Endothelial cell (in vitro differentiated cells): ENCODE results near the gene ERAS. TPM values are rescaled to one million over a fixed set of nuclear protein-coding genes. Genes with fewer than 3 reads are reported as not detected.

Experiments
- DNase-seq: peaks from one replicate; pipeline ENCODE4 v3.0.0; 2021; ENCODE audit warnings: low spot score
- H3K27ac Mint-ChIP-seq: one replicate; pipeline ENCODE4 v1.8.0; 2021; ENCODE audit warnings: mixed read lengths, inconsistent platforms; ENCODE audit not compliant: unreplicated experiment
- H3K27me3 Mint-ChIP-seq: one replicate; pipeline ENCODE4 v1.8.0; 2021; ENCODE audit warnings: mild to moderate bottlenecking, moderate library complexity, mixed read lengths, inconsistent platforms; ENCODE audit not compliant: unreplicated experiment
- H3K36me3 Mint-ChIP-seq: one replicate; pipeline ENCODE4 v1.8.0; 2021; ENCODE audit warnings: mild to moderate bottlenecking, low read depth, mixed read lengths, inconsistent platforms; ENCODE audit not compliant: unreplicated experiment
- H3K4me1 Mint-ChIP-seq: one replicate; pipeline ENCODE4 v1.8.0; 2021; ENCODE audit warnings: mild to moderate bottlenecking, mixed read lengths, inconsistent platforms; ENCODE audit not compliant: unreplicated experiment
- H3K4me3 Mint-ChIP-seq: one replicate; pipeline ENCODE4 v1.8.0; 2021; ENCODE audit warnings: mild to moderate bottlenecking, mixed read lengths, inconsistent platforms; ENCODE audit not compliant: unreplicated experiment
- H3K9me3 Mint-ChIP-seq: one replicate; pipeline ENCODE4 v1.8.0; 2021; ENCODE audit warnings: mixed read lengths, inconsistent platforms; ENCODE audit not compliant: unreplicated experiment
- total RNA-seq: library from RNA; stranded (reverse); fragmentation: NEBNext Ultra II Directional; extraction: Animal tissue kit (Norgen Biotek cat#: 25700); gene quantifications from one replicate; pipeline ENCODE4 v1.2.1, GENCODE V29; 2021; ENCODE audit not compliant: unreplicated experiment
- TF ChIP-seq, protein P1 (sequence below): fragments of 200-600 bp; sonication (generic); IDR thresholded peaks from one replicate; pipeline ENCODE4 v1.5.0; 2021; ENCODE audit warnings: antibody characterized with exemption; ENCODE audit not compliant: unreplicated experiment

The ERAS gene
- total RNA-seq, 1 donor from 2014 or later: not detected

GRCh38 chrX:48823053-48823452, 3.3 kb upstream of the ERAS start:
- DNase-seq: no peak
- no peak overlapping the region for H3K4me3 Mint-ChIP-seq
- TF ChIP-seq, protein P1, sequence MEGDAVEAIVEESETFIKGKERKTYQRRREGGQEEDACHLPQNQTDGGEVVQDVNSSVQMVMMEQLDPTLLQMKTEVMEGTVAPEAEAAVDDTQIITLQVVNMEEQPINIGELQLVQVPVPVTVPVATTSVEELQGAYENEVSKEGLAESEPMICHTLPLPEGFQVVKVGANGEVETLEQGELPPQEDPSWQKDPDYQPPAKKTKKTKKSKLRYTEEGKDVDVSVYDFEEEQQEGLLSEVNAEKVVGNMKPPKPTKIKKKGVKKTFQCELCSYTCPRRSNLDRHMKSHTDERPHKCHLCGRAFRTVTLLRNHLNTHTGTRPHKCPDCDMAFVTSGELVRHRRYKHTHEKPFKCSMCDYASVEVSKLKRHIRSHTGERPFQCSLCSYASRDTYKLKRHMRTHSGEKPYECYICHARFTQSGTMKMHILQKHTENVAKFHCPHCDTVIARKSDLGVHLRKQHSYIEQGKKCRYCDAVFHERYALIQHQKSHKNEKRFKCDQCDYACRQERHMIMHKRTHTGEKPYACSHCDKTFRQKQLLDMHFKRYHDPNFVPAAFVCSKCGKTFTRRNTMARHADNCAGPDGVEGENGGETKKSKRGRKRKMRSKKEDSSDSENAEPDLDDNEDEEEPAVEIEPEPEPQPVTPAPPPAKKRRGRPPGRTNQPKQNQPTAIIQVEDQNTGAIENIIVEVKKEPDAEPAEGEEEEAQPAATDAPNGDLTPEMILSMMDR: no peak
- H3K27me3 Mint-ChIP-seq: peaks cover 7% of the 10 kb centered on the region
- no peaks in the 10 kb centered on the region for H3K9me3 Mint-ChIP-seq
- H3K4me1 Mint-ChIP-seq: no peaks in the 10 kb centered on the region
- no peak overlapping the region for H3K27ac Mint-ChIP-seq
- H3K36me3 Mint-ChIP-seq: peaks cover 38% of the 10 kb centered on the region

- Mint-ChIP-seq H3K4me3 (no peak overlapping the region), H3K9me3 (no peaks in the 10 kb centered on the region), H3K36me3 (peaks cover 36% of the 10 kb centered on the region), H3K27me3 (peaks cover 8% of the 10 kb centered on the region), H3K27ac (no peak overlapping the region), H3K4me1 (no peaks in the 10 kb centered on the region)
- DNase-seq: no peak
- TF ChIP-seq, protein P1: no peak
Measured at GRCh38 chrX:48824066-48824465, 2.2 kb upstream of the ERAS start.

GRCh38 chrX:48826876-48827653, 752 bp downstream of the ERAS start:
- Mint-ChIP-seq H3K9me3 (no peaks in the 10 kb centered on the region), H3K36me3 (peaks cover 27% of the 10 kb centered on the region), H3K4me1 (no peaks in the 10 kb centered on the region), H3K27me3 (peaks cover 9% of the 10 kb centered on the region), H3K4me3 (no peak overlapping the region), H3K27ac (no peak overlapping the region)
- no peak for DNase-seq
- TF ChIP-seq, protein P1: no peak

DNA sequence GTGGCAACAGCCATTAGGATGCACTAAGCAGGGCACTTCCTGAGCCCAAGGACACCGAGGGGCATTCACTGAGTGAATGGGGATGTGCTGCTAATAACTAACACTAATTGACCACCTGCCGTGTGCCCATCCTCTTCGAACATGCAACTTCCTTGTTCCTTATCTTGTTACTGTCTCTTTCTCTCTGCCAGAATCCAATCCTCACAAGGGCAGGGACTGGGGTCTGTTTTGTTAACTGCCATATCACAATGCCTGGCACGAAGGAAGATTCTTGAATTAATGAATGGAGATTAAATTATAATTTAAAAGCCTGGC, 1.3 kb downstream of the ERAS start:
- Mint-ChIP-seq H3K9me3 (no peaks in the 10 kb centered on the region), H3K36me3 (peaks cover 26% of the 10 kb centered on the region), H3K27me3 (peaks cover 9% of the 10 kb centered on the region), H3K27ac (no peak overlapping the region), H3K4me3 (no peak overlapping the region), H3K4me1 (no peaks in the 10 kb centered on the region)
- DNase-seq: no peak
- TF ChIP-seq, protein P1: no peak

DNA sequence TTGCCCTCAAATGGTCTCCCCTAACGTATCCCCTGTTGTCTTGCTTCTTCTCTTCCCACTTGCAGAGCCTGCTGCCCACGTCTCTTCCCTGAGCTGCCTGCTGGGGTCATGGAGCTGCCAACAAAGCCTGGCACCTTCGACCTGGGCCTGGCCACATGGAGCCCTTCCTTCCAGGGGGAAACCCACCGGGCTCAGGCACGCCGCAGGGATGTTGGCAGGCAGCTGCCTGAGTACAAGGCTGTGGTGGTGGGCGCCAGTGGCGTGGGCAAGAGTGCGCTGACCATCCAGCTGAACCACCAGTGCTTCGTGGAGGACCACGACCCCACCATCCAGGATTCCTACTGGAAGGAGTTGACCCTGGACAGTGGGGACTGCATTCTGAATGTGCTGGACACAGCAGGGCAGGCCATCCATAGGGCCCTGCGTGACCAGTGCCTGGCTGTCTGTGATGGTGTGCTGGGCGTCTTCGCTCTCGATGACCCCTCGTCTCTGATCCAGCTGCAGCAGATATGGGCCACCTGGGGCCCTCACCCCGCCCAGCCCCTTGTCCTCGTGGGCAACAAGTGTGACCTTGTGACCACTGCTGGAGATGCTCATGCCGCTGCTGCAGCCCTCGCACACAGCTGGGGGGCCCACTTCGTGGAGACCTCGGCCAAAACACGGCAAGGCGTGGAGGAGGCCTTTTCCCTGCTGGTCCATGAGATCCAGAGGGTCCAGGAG, 2.9 kb downstream of the ERAS start:
- TF ChIP-seq, protein P1: no peak
- no peak overlapping the region for H3K27ac Mint-ChIP-seq
- H3K9me3 Mint-ChIP-seq: no peaks in the 10 kb centered on the region
- H3K36me3 Mint-ChIP-seq: peaks cover 21% of the 10 kb centered on the region
- no peak for DNase-seq
- H3K4me1 Mint-ChIP-seq: peaks cover 3% of the 10 kb centered on the region
- H3K4me3 Mint-ChIP-seq: no peak overlapping the region
- H3K27me3 Mint-ChIP-seq: peaks cover 13% of the 10 kb centered on the region
